Measurements from ENCODE around the gene CTSD.
A peak's percentile ranks its signal among the peaks of the same experiment; 100 is the strongest.

Gene CTSD

DNA sequence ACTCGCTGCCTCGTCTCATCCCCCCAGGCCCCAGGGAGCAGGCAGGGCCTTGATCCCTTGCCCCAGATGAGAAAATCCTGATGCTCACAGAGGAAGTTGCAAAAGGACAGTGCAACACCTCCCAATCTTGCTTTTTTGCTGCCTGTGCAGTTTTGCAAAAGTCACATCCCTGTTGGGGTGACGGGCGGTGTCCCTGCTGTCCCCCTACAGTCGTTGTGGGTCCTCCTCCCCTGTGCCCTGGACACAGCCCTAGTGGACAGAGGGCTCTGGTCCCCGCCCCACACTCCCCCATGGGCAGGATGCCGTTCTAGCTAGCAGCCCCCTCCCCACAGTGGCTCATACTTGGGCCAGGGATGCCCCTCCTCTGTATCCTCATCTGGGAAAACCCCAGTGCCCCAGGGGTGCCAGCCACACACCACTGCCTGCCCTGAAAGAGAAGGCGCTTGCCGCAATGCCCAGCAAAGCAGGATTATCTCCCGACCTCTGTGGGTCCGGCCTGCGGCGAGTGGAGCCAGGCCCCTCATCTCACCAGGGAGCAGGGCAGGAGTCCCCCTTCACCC lies 18.4 kb upstream of the CTSD start:
- peak; percentile 70 to 78 (median 75) for DNase-seq

DNA sequence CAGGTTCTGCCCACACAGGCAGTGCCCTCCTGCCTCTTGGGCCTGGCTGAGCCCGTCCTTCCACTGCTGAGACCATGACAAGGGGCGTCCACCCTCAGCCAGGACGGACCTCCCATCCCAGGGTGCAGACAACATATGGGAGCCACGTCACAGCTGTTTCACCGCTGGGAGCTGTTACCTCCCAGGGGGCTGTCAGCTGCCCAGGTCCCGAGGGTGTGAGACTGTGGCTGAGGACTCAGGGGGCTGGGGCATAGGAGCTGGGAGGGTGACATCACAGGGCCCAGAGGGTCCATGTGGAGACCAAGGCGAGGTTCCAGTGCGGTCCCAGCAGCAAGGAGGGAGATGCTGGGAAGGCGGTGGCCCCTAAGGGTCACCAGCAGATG lies 17.9 kb upstream of the CTSD start:
- no peak for DNase-seq

- peak; percentile 64 to 74 (median 65) for DNase-seq
These were observed 17.2 kb upstream of the CTSD start for GRCh38 chr11:1780700-1781592.

GRCh38 chr11:1779806-1780699 lies 16.3 kb upstream of the CTSD start:
- no peak for DNase-seq

- no peak for DNase-seq
These were observed 15.5 kb upstream of the CTSD start for GRCh38 chr11:1779034-1779805.

- peak in 1 of 3 donors; percentile 50 for DNase-seq
These were observed 14.6 kb upstream of the CTSD start for GRCh38 chr11:1778141-1778911.

DNA sequence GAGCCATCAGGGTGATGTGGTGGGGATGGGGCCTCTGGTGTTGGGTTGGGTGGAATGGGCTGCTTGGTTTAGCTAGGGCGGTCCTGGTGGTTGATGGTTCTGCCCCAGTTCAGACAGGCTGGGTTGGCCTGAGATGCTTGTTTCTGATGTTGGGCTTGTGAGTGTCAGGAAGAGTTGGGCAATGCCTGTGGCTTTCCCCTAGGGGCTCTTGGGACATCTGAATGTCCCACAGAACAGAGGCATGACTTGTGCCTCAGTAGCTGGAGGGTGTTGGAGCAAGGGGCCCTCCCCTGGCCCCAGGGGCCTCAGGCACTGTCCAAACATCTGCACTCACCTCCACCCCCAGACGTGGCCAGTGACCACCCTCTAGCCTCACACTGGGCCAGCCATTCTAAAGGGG lies 14.0 kb upstream of the CTSD start:
- peak; percentile 79 to 82 (median 81) for DNase-seq

- no peak for DNase-seq
These were observed 13.4 kb upstream of the CTSD start for GRCh38 chr11:1776944-1777715.

DNA sequence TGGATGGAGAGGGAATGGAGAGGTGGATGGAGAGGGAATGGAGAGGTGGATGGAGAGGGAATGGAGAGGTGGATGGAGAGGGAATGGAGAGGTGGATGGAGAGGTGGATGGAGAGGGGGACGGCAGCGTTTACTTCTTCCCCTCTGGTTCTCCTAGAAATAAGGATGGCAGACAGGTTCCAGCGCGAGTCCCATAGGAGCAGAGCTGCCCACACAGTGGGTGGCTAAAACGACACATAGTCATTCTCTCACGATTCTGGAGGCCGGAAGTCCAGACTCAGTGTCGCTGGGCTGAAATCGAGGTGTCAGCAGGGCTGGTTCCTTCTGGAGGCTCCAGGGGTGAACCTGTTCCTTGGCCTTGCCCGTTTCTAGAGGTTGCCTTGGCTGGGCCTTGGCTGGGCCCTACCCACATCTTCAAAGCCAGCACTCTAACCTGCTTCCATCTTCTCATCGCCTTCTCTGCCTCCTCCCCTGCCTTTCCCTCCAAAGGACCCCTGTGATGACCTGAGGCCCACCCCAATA lies 12.7 kb upstream of the CTSD start:
- no peak for DNase-seq

DNA sequence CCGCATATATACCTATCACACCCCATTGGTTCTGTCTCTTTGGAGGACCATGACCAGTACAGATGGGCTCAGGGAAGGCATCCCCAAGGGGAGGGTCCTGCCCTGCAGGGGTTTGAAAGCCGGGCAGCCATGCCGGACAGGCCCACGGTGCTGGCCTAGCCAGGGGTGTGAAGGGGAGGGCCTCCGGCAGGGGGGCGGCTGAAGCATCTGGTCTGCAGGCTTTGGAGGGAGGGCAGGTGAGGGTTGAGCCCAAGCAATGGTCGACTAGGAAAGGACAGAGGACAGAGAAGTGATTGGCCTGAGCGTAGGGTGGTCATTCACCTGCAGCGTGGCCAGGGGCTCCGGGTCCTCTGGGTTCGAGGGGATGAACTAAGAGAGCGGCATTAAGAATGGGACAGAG lies 11.2 kb upstream of the CTSD start:
- no peak for DNase-seq

- DNase-seq = no peak
These were observed 10.3 kb upstream of the CTSD start for GRCh38 chr11:1773994-1774550.

DNA sequence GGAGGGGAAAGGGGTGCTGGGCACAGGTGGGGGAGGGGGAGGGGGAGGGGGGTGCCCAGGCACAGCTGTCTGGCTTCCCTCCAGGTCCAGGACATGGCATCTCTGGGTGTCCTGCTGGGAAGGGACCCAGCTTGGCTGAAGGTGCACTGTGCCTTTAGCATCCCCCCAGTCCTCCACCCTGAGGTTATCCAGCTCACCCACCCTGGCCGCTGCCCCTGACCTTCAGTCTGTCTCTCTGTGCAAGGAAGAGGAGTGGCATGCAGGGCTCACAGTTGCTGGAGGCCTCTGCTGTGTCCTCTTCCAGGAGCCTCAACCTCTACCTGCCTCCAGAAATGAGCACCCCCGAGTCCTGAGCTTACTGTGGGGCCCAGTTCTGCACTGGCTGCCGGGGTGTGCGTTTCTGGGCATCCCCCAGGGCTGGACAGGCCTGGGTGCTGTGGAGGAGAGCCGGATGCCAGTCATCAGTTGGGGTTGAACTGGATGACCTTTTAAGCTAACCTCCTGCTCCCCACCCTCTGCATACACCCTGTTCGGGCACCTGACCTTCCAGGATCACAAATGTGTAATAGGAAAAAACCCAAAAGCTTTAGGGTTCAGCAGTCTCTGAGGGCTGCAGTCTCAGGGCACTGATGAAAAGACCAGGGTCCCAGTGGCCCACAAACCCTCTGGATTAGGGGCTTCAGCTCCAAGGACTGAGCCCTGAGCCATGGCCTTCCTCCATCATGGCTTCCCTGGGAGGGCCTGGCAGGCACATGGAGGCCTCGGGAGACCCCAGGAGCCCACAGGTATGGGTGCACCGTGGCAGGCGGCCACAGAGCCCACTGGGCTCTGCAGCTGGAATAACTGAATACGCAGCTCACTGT lies 9.6 kb upstream of the CTSD start:
- no peak for DNase-seq

DNA sequence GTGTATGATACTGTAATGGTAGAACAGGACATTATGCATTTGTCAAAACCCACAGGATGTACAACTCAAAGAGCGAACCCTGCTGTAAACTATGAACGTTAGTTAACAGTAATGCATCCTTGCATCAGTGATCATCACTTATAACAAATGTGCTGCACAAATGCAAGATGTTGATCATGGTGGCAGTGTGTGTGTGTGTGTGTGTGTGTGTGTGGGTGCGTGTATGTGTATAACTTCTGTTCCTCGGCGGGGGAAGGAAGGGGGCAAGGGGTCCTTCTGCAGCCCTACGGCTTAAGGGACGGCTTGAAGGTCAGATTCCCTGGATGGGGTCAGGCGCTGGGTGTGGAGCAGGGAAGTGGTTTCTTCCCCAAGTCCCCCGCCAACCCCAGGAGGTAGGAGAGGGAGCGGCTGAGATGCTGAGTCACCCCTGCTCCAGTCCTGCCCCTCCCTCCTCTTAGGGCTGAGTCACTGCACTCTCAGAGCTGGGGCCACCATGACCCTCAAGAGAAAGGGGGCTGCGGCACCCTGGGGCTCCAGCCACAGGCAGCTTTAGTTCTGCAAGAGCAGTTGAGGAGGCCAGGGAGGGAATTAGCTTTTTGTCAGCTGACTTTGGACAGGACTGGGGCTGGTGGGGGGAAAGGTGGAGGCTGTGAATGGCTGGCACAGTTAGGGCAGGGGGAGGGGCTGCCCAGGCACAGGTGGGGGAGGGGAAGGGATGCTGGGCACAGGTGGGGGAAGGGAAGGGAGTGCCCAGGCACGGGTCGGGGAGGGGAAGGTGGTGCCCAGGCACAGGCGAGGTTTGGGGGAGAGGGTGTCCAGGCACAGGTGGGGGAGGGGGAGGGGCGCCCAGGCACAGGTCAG lies 8.8 kb upstream of the CTSD start:
- DNase-seq = peak; percentile 88 to 90 (median 90)

GRCh38 chr11:1771700-1772099 lies 8.0 kb upstream of the CTSD start:
- DNase-seq = peak; percentile 84 to 85 (median 84)

DNA sequence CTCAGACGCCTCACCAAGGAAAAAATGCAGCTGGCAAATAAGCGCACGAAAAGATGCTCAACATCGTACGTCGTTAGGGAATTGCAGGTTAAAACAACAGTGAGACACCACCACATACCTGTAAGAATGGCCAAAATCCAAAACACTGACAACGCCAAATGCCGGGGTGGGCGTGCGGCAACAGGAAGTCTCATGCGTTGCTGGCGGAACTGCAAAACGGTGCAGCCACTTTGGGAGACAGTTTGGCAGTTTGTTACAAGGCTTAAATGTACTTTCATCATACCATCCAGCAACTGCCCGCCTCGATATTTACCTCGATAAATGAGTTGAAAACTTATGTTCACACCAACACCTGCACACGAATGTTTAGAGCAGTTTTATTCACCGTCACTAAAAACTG lies 7.5 kb upstream of the CTSD start:
- no peak for DNase-seq

DNA sequence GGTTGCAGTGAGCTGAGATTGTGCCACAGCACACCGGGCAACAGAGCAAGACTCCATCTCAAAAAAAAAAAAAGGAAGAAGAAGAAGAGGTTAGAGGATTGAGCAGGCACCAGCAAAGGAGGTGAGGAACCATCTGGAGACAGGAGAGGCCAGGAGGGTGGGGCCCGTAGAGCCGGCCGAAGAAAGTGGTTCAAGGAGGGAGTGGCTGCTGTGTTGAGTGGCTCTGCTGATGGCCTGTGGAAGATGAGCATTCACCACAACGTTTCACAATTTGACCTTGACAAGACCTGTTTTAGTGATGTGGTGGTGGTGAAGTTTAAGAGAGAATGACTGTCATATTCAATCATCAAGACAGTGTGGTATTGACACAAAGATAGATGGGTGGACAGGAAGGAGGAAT lies 6.8 kb upstream of the CTSD start:
- DNase-seq = no peak

DNA sequence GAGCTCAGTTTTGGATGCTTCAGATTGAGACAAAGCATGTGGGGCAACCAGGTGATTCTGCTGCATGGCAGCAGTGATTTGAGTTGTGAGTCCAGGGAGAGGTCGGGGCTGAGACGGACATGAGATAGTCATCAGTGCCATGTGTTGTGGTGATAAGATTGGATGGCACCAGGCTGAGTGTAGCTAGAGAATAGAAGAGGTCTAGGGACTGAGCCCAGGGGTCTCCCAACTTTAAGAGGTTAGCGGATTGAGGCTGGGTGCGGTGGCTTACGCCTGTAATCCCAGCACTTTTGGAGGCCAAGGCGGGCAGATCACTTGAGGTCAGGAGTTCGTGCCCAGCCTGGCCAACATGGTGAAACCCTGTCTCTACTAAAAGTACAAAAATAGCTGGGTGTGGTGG lies 6.3 kb upstream of the CTSD start:
- no peak for DNase-seq

DNA sequence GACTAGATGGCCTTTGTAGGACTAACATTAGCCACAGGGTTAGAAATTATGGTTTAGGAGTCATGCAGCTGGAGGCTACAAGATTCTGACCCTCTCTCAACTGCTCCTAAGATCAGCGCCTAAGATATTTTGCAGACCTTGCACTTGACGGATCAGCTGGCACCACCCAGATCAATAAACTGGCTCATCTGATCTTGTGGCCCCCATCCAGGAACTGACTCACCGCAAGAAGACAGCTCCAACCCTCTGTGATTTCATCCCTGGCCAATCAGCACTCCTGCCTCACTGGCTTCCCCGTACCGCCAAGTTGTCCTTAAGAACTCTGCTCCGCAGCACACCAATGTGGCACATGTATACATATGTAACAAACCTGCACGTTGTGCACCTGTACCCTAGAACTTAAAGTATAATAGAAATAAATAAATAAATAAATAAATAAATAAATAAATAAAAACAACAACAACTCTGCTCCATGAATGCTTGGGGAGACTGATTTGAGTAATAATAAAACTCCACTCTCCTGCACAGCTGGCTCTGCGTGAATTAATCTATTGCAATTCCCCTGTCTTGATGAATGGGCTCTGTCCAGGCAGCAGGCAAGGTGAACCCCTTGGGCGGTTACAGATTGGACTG lies 5.7 kb upstream of the CTSD start:
- peak in 1 of 3 donors; percentile 38 for DNase-seq

All from suppressor macrophage treated with lipopolysaccharide for 1 hour (primary cell).